ENCODE results near the gene GAPVD1. TPM values are rescaled to one million over a fixed set of nuclear protein-coding genes. Genes with fewer than 3 reads are reported as not detected.

GAPVD1 gene
- total RNA-seq, 2 donors from 2014 or later = 26.0 to 30.5 TPM

GRCh38 chr9:125409217-125409636 is 147.6 kb downstream of the GAPVD1 start:
- peaks cover 0 to 13% of the 10 kb centered on the region in 2 donors for H3K4me1 ChIP-seq
- H3K9me3 ChIP-seq = no peaks in the 10 kb centered on the region
- no peak overlapping the region for H3K4me3 ChIP-seq
- no peak overlapping the region for H3K27ac ChIP-seq
- no peaks in the 10 kb centered on the region for H3K27me3 ChIP-seq
- no peaks in the 10 kb centered on the region for H3K36me3 ChIP-seq
- TF ChIP-seq CTCF (IDR thresholded peaks at IDR 0.05) = no peak
- no peak for DNase-seq (ENCODE audit: low spot score)

GRCh38 chr9:125409637-125410521 is 148.3 kb downstream of the GAPVD1 start:
- no peak overlapping the region for H3K27ac ChIP-seq
- no peak for DNase-seq (ENCODE audit: low spot score)
- H3K36me3 ChIP-seq = no peaks in the 10 kb centered on the region
- no peak for TF ChIP-seq CTCF (IDR thresholded peaks at IDR 0.05)
- no peaks in the 10 kb centered on the region for H3K27me3 ChIP-seq
- H3K4me1 ChIP-seq = peaks cover 0 to 13% of the 10 kb centered on the region in 2 donors
- H3K9me3 ChIP-seq = no peaks in the 10 kb centered on the region
- H3K4me3 ChIP-seq = no peak overlapping the region

- no peak for TF ChIP-seq CTCF (IDR thresholded peaks at IDR 0.05)
- H3K4me1 ChIP-seq = peaks cover 0 to 13% of the 10 kb centered on the region in 2 donors
- no peaks in the 10 kb centered on the region for H3K9me3 ChIP-seq
- no peak for DNase-seq (ENCODE audit: low spot score)
- no peaks in the 10 kb centered on the region for H3K36me3 ChIP-seq
- no peaks in the 10 kb centered on the region for H3K27me3 ChIP-seq
- H3K27ac ChIP-seq = no peak overlapping the region
- H3K4me3 ChIP-seq = no peak overlapping the region
These were observed 148.9 kb downstream of the GAPVD1 start for GRCh38 chr9:125410522-125410894.

GRCh38 chr9:125411171-125411756 is 149.6 kb downstream of the GAPVD1 start:
- DNase-seq (ENCODE audit: low spot score) = no peak
- Histone ChIP-seq H3K4me1 (peaks cover 0 to 13% of the 10 kb centered on the region in 2 donors), H3K4me3 (no peak overlapping the region), H3K27ac (no peak overlapping the region), H3K9me3 (no peaks in the 10 kb centered on the region), H3K27me3 (no peaks in the 10 kb centered on the region), H3K36me3 (no peaks in the 10 kb centered on the region)
- TF ChIP-seq CTCF (IDR thresholded peaks at IDR 0.05) = no peak

- H3K27ac ChIP-seq = no peak overlapping the region
- H3K27me3 ChIP-seq = no peaks in the 10 kb centered on the region
- H3K36me3 ChIP-seq = no peaks in the 10 kb centered on the region
- no peaks in the 10 kb centered on the region for H3K9me3 ChIP-seq
- peaks cover 0 to 13% of the 10 kb centered on the region in 2 donors for H3K4me1 ChIP-seq
- no peak for DNase-seq (ENCODE audit: low spot score)
- no peak for TF ChIP-seq CTCF (IDR thresholded peaks at IDR 0.05)
- no peak overlapping the region for H3K4me3 ChIP-seq
These were observed 150.5 kb downstream of the GAPVD1 start for GRCh38 chr9:125412166-125412565.

Data from right atrium auricular region (tissue), 2 donors.